Muscle of arm (tissue), 12 donors: Measurements from ENCODE around the gene DENND5A. TPM values are rescaled to one million over a fixed set of nuclear protein-coding genes. Genes with fewer than 3 reads are reported as not detected.
A peak's percentile ranks its signal among the peaks of the same experiment; 100 is the strongest.

Experiments used
- DNase-seq: peaks from one replicate; pipeline ENCODE4 v3.0.0-alpha.2; 2013
- polyA plus RNA-seq, 12 donors: library from polyadenylated mRNA; unstranded; fragments of 120-200 nt; gene quantifications; one replicate each; pipeline ENCODE4 v1.2.1, GENCODE V29; 2013; ENCODE audit not compliant: insufficient read length in 12 of 12

DENND5A gene
- polyA plus RNA-seq, 12 donors: 57.5 to 96.2 (median 80.9) TPM; not detected in 1

DNA sequence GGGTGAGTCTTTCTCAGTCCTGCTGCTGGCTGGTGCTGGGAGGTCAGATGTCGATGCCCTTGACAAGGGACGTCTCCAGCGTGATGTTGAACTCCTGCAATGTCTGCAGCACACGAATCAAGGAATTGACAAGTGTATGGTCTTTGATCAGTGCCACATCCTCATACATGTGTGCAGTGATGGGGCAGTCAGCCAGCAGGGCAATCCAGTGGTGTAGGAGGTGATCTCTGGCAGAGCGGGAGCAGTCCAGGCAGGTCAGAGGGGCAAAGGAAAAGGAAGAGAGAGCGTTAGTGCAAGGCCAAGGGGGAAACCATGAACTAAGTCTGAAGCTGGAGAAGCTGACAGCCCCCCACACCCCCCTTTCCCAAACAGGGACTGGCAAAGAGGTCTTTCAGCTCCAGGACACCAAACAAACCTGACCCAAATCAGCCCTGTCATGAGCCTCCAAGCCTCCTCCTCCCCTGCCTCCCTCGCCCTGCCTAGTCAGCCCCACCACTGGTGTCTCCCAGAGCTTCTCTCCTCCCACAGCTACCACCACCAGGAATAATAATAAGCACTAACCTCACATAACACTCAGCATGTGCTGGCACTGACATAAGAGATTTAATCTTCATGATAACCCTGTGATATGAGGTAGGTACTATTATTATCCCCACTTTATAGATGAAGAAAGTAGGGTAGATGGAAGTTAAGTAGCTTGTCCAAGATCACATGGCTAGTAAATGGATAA is 125.4 kb downstream of the DENND5A start:
- no peak for DNase-seq

DNA sequence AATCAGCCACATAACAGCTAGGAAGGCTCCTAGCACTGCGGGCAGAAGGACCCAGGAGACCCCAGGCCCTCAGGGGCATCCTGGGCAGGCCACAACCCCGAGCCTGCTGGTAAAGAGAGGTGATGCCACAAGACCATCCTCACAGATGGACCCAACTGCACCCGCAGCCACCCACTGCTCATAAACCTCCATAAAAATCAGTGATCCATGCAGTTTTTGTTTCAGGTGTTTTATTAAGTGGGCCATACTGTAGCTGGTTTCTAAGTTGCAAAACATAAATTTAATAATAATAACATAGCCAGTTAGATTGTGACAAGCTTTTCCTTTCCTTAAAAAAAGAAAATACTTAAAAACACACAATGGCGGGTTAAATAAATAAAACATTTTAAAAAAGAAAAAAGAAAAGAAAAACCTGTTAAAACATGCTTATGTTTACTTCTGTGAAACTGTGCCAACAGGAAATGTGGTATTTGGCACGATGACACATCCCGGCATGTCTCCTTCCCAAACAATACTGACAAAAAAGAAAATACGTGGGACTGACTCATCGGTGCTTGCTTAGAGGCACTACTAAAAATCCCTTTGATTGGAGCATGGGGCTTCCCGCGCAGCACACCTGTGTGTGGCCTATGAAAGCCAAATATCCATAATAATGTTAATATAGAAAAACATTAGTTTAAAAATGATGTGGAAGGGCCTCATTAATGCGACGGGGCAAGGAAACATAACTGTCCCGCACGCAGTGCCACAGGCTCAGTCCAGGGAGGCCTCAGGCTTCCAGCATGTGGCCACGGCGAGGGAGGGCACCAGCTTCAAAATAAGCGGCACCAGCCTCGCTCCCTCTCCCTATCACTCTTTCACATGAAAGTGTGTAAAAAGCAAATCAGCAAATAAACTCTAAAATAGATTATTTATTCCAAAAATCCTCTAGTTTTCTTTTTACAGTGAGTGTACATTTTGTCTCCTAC is 126.3 kb downstream of the DENND5A start:
- no peak for DNase-seq

DNA sequence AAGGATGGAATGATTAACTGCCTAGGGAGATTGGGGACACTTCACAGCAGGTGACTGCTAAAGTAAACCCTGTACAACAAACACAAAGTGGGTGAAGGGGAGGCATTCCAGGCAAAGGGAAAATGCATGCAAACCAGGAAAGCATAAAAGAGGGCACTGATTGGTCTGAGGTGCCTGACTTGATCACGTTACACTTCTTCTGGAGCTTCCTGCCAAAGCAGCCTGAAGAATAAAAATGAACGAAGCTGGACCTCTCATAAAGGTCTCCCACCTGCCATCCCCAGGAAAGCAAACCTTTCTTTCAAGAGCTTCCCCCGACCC is 127.1 kb downstream of the DENND5A start:
- no peak for DNase-seq

DNA sequence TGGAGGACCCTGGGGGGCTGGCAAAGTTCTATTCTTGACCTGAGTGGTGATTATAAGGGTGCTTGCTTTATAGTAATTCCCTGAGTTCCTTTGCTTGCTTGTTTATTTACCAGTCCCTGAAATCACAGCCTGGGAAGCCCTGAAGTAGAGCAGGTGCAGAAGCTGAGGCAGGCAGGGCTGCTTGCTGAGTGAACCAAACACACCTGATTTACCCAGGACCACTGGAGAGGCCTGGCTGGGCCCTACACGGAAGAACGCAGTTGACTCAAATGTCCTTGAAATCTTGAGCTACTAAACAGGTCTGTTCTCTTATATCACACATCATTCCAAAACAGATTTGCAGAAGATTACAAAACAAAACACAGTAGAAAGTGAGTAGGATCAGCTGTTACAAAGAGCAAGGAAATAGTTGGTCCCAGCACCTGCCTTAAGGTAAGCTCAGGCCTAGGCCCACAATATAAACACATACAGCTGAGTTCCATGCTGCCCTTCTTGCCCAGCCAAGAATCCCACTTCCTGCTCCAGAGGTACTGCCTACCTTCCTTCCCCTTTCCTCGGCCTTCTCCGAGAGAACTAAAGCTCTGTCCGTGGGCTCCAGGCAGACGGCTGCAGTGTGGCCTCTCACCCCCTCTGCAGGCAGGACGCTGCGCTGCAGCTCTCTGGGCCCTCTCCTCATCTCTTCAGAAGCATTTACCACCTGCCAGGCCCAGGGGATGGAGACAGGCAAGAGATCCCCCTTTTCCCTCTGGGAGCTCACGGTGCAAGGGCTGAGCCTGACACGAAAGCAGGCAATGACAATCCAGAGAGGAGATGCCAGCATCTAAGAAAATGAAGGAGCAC is 127.6 kb downstream of the DENND5A start:
- DNase-seq: peak; percentile 77

DNA sequence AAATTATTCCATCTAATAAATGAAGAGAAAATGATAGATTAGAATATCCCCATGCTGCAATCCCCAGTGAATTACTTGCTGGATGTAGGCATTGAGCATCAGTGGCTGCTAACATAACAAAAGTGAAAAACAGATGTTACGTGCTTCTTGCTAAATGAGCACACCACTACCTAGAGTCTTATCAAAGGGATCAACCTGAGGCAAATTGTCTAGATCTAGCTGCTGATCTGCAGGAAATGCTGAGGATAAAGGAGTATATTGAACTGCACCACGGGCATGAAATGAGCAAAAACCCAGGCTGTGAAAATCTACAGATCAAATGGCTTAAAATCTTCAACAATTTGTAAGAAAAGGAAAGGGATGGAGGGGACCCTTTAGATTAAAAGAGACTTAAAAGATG is 128.4 kb downstream of the DENND5A start:
- no peak for DNase-seq

DNA sequence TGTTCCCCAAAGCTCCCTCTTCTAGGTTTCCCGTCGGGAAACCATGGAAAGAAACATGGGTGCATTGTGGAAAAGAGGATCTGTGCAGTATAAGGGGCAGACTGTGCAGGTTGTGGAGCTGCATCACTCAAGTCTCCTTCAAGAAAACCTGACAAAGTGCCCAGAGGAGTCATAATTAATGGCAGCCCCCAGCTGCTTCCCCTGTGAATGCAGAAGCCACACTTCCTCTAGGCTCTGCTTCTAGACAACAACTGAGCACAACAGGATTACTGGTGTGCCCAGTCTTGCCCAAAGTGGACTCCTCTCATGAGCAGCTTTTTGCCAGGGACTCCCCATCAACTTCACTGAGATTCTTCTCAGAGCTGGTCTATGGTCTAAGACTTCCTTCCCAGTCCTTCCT is 131.2 kb downstream of the DENND5A start:
- no peak for DNase-seq

DNA sequence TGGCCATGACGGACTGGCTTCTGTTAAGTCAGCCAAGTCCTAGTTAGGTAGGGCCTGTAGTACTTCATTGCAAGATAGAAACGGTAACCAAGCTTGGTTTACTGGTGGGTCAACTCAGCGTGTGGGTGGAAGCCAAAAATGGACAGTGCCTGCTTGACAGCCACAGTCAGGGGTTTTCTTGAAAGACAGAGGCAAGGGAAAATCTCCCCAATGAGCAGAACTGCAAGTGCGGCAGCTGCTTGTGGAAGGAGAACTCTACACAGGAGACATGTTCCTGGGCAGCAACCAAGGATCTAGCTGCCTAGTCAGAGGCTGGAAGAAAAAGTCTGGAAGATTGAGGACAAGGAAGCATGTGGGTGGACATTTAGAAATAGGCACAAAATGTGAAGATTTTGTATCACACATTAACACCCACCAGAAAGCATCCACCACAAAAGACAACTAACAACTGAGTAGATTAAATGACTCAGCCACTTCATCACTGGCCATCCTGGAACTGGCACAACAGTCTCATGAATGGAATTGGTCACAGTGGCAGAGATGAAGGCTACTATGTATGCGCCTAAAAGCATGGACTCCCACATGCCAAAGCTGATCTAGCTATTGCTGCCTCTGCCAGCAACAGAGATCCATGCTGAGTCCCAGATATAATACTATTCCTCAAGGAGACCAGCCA is 132.8 kb downstream of the DENND5A start:
- DNase-seq: no peak

DNA sequence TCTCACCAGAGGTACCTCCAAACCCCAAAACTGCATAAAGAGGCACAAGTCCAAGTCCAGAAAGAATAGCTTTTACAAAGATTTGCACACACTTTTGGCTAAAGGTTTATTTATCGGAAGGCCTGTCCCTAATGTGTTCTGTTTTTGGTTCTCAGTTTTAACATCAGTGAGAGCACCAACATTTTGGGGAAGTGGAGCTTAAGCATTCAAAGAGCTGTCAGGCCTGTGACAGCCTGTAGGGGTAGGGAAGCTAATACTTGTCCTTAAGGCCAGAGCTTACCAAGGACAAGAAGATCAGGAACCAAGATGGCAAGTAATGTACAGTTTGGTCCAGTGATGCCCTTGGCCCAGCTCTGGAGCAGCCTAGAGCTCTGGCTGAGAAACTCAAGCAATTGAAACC is 134.9 kb downstream of the DENND5A start:
- no peak for DNase-seq

DNA sequence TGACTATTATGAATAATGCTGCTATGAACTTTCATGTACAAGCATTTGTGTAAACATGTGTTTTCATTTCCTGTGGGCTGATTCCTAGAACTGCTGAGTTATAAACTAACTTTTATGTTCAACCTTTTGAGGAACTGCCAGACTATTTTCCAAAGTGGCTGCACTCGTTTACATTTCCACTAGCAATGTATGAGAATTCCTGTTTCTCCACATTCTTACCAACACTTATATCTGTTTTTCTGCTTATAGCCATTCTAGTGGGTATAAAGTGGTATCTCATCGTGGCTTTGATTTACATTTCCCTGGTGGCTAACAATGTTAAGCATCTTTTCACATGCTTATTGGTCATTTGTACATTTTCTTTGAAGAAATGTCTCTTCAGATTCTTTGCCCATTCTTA is 138.5 kb downstream of the DENND5A start:
- no peak for DNase-seq

DNA sequence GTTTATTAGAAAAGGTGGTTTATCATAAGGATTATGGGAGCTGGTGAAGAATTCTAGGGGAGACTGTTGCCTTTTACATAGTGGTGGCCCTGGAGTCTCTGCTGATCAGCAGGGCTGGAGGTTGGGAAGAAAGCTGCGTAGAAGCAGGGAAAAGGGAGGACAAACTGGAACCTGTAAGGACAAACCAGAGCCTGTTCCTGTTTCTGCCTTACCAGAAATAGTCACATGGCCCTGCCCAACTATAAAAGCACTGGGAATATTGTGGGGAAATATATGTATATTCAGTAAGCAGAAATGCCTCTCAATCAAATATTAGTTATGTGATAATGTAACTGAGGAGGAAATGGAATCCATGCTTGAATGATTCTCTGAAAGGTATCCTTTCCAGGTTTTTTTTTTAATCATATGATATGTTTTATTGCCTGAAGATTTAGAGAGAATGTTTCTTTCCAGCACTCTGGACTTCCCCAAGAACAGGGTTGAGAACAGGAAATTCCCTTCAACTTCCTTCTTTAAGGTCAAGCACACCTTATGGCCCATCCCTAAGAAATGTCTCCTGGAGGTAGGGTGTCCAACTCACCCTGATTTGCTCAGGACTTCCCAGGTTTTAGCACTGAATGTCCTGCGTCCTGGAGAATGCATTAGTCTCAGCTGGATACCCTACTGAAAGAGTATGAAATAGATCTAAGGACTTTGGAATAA is 139.8 kb downstream of the DENND5A start:
- DNase-seq: no peak

DNA sequence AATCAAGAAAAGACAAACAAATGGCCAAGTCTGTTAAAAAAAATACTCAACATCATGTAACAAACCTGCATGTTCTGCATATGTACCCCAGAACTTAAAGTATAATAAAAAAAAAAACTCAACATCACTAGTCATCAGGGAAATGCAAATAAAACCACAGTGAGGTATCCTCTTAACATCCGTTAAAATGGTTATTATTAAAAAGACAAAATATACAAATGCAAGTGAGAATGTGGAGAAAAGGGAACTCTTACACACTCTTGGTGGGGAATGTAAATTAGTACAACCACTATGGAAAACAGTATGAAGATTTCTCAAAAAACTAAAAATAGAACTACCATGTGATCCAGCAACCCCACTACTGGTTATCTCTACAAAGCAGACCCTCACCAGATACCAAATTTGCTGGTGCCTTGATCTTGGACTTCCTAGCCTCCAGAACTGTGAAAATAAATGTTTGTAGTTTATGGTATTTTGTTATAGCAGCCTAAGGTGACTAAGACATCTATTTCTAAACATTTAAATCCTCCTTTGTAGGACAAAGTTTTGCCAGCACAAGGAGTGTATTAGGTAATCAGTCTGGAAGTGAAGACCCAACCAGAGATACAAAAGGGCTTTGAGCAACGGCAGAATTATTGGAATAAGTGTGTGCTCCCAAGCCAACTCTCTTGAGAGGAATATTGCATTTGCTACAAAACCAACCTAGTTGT is 141.4 kb downstream of the DENND5A start:
- DNase-seq: no peak

DNA sequence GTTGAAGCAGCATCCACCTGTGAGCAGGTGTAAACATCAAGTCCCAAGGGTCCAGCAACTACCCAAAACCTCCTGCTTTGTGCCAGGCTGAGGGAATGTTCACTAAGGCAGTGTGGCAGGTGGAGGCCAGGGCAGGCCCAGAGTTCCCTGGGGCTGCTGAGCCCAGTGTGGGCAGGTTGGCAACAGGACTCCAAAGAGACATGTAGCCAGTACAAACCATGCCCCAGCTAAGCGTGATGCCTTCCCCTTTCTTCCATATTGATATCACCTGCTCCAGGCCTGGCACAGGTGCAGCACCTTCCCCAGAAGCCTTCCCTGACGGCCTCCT is 143.7 kb downstream of the DENND5A start:
- no peak for DNase-seq

DNA sequence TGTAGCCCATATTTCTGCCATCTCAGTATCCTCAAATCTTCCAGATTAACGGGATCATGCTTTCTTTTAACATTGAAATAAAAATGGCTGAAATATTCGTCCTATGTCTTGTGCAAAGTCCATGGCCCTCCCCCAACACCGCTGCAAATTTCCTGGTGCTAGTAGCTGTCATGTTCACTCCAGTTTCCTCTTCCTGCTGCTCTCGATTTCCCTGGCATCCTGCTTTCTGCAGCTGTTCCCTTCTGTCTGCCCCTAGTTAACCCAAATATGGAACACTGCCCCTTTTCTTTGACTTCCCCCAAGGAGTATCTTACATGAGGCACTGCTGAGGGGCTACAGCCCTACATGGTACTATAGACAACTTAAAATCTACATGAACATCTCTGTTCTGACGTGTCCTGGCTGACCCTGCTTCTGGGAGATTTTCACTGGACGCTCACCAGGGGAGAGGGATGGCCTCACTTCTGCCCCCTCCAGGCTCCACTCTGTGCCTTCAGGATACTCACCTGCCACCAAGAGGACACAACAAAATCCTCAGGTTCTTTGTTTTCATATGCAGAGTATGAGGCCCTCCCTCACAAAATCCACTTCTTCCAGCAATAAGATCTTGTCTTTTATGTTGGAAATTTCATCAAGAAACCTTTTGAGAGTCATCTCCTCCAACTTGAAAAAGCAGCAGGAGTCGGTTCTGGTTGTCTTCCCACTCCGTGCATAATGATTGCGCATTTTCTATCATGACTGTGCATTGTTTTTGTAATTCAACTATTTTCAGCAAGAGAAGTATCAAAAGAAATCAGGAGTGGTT is 144.3 kb downstream of the DENND5A start:
- DNase-seq: no peak

DNA sequence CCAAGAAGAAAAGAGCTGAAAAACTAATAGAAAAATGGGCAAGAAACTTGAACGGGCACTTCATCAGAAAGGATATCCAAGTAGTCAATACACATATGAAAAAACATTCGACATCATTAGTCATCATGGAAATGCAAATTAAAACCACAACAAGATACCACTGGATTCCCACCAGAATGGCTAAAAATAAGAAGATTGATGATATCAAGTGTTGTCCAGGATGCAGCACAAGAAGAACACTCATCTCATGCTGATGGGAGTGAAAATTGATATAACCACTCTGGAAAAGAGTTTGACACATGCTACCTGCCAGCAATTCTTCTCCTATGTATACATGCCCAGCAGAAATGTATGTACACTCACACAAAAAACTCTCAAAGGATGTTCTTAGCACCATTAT is 146.9 kb downstream of the DENND5A start:
- DNase-seq: no peak

DNA sequence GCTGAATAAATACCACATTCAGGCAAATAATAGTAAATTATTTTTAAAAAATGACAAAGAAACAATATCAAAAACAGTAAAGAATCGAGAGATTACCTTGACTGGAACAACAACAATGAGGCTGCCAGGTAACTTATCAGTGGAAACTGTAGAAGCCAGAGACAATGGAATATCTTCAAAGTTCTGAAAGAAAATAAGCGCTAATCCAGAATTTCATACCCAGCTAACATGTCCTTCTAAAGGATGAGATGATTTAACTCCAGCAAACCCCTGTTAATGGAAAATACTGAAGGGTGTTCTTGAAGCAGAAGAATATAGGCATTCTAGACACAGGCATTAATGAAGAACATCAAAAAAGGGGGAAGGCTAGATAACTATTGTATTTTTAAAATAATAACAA is 153.1 kb downstream of the DENND5A start:
- no peak for DNase-seq

DNA sequence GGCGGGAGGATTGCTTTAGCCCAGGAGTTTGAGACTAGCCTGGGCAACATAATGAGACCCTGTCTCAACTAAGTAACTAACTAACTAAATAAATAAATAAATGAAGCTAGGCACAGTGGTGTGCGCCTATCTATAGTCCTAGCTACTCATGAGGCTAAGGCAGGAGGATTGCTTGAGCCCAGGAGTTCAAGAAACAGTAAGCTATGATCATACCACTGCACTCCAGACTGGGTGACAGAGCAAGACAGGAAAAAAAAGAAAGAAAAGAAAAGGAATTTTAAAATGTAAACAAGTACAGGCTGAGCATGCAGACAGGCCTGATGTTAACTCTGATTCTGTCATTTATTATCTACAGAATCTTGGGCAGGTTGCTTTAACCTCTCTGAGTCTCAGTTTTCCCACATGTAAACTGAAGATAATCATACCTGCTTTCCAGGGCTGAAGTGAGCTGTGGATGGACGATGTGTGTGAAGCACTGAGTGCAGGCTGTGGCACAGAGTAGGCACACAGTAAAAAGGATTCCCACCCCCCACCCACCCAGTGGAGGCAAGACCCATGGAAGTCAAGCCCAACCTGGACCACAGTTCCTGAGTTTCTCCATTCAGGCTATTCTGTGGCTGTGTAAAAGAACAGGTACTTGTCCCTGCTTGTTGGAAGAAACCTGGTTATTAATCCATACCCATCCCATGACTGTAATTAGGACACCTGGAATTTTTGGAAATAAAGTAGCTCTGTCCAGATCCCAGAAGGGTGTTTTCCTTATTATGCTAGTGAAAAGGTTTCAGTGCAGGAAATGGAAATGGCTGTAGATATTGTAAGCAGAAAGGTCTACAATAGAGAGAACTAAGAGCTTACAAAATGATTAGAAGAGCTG is 155.1 kb downstream of the DENND5A start:
- DNase-seq: no peak

DNA sequence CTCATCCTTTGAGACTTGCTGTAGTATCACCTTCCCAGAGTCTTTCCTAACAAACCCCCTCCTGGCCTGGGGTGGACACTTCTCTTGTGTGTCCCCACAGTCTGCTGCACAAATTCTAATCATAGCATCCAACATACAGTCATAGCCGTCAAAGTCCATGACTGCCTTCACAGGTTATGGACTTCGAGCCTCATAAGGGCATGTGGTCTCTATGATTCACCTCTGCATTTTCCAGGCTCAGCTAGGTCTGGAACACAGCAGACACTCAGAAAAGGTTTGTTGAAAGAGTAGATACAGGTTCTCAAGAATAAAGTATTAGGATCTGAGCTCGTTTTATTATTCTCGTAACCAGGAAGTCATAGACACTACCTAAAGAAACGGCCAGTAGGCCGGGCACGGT is 160.6 kb downstream of the DENND5A start:
- DNase-seq: no peak

DNA sequence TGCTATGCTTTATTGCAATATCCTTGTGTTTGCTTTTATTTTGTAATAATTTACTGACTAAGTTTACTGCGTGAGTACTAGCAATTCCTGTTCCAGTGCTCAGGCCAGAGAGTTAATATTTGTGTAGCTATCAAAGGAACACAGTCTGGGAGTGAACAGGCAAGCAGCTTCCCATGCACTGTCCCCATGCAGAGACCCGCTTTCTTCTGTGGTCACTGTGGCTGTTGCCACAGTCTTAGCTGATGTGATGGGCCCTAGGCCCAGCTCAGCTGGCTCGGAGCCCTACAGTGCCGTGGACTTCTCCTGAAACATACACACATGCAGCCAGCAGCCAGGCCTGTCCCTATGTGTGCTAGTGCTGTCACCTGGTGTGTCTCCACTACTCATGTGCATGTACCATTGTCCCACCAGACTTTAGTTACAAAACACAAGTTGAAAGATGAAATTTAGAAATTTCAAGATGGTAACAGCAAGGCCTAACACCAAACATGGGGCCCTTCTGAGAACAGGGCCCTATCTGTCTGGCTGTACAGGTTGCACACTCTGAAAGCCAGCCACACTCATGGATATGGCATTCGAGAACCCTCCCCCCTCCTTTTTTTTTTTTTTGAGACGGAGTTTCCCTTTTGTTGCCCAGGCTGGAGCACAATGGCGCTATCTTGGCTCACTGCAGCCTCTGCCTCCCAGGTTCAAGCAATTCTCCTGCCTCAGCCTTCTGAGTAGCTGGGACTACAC is 161.4 kb downstream of the DENND5A start:
- DNase-seq: no peak
